ENCODE results near the gene SLC6A13. TPM values are rescaled to one million over a fixed set of nuclear protein-coding genes. Genes with fewer than 3 reads are reported as not detected.

Gene SLC6A13
- total and polyA plus RNA-seq, 4 donors, result 0.23 to 12.0 (median 7.5) TPM

GRCh38 chr12:209851-210250 lies 52.8 kb downstream of the SLC6A13 start:
- H3K9ac ChIP-seq (ENCODE audit: low read depth in 1 of 2, low read length in 2 of 2), result no peak overlapping the region
- H3K4me3 ChIP-seq (ENCODE audit: low read depth in 1 of 3, low read length in 3 of 3), result no peak overlapping the region
- H3K4me1 ChIP-seq (ENCODE audit: control insufficient read depth in 4 of 4, insufficient read depth in 4 of 4, low read length in 3 of 4), result peaks cover 14 to 67% (median 53%) of the 10 kb centered on the region in 4 donors
- peaks cover 0 to 10% (median 8%) of the 10 kb centered on the region in 4 donors for H3K36me3 ChIP-seq (ENCODE audit: control insufficient read depth in 4 of 4, insufficient read depth in 3 of 4, low read depth in 1 of 4, low read length in 3 of 4)
- TF ChIP-seq FOXA2 (IDR thresholded peaks at IDR 0.05) (no peak), FOXA1 (IDR thresholded peaks at IDR 0.05) (no peak), RXRA (IDR thresholded peaks at IDR 0.05) (no peak), JUND (IDR thresholded peaks at IDR 0.05) (no peak), GABPA (IDR thresholded peaks at IDR 0.05 in 1 of 2, conservative IDR thresholded peaks at IDR 0.05 in 1 of 2) (no peak), REST (IDR thresholded peaks at IDR 0.05) (no peak)
- TF ChIP-seq, protein P1, sequence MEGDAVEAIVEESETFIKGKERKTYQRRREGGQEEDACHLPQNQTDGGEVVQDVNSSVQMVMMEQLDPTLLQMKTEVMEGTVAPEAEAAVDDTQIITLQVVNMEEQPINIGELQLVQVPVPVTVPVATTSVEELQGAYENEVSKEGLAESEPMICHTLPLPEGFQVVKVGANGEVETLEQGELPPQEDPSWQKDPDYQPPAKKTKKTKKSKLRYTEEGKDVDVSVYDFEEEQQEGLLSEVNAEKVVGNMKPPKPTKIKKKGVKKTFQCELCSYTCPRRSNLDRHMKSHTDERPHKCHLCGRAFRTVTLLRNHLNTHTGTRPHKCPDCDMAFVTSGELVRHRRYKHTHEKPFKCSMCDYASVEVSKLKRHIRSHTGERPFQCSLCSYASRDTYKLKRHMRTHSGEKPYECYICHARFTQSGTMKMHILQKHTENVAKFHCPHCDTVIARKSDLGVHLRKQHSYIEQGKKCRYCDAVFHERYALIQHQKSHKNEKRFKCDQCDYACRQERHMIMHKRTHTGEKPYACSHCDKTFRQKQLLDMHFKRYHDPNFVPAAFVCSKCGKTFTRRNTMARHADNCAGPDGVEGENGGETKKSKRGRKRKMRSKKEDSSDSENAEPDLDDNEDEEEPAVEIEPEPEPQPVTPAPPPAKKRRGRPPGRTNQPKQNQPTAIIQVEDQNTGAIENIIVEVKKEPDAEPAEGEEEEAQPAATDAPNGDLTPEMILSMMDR (IDR thresholded peaks at IDR 0.05; ENCODE audit: low read depth, low read length, missing input control), result no peak
- TF ChIP-seq, protein P2, sequence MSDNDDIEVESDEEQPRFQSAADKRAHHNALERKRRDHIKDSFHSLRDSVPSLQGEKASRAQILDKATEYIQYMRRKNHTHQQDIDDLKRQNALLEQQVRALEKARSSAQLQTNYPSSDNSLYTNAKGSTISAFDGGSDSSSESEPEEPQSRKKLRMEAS (IDR thresholded peaks at IDR 0.05), result no peak
- no peaks in the 10 kb centered on the region for H3K9me3 ChIP-seq (ENCODE audit: control insufficient read depth in 4 of 4, low read length in 3 of 4)
- H3K27me3 ChIP-seq (ENCODE audit: control insufficient read depth in 4 of 4, insufficient read depth in 4 of 4, low read length in 3 of 4), result no peaks in the 10 kb centered on the region
- 64% methylated on average over 12 of the region's 12 CpGs for WGBS
- no peak for DNase-seq (ENCODE audit: low spot score)
- H3K27ac ChIP-seq (ENCODE audit: low read depth in 1 of 2, low read length in 2 of 2), result peak overlapping the region; percentile 0 to 85

GRCh38 chr12:209246-209645 lies 53.4 kb downstream of the SLC6A13 start:
- 83% methylated on average over 15 of the region's 15 CpGs for WGBS
- no peak overlapping the region for H3K9ac ChIP-seq (ENCODE audit: low read depth in 1 of 2, low read length in 2 of 2)
- no peaks in the 10 kb centered on the region for H3K9me3 ChIP-seq (ENCODE audit: control insufficient read depth in 4 of 4, low read length in 3 of 4)
- TF ChIP-seq FOXA1 (IDR thresholded peaks at IDR 0.05) (no peak), ZBTB33 (IDR thresholded peaks at IDR 0.05) (no peak), HNF4A (conservative IDR thresholded peaks at IDR 0.05) (peak in 1 of 2 donors; percentile 3), GABPA (IDR thresholded peaks at IDR 0.05 in 1 of 2, conservative IDR thresholded peaks at IDR 0.05 in 1 of 2) (no peak), JUND (IDR thresholded peaks at IDR 0.05) (no peak)
- H3K4me1 ChIP-seq (ENCODE audit: control insufficient read depth in 4 of 4, insufficient read depth in 4 of 4, low read length in 3 of 4), result peaks cover 13 to 61% (median 48%) of the 10 kb centered on the region in 4 donors
- DNase-seq (ENCODE audit: low spot score), result no peak
- no peaks in the 10 kb centered on the region for H3K27me3 ChIP-seq (ENCODE audit: control insufficient read depth in 4 of 4, insufficient read depth in 4 of 4, low read length in 3 of 4)
- no peak overlapping the region for H3K4me3 ChIP-seq (ENCODE audit: low read depth in 1 of 3, low read length in 3 of 3)
- H3K27ac ChIP-seq (ENCODE audit: low read depth in 1 of 2, low read length in 2 of 2), result no peak overlapping the region
- peaks cover 0 to 12% (median 9%) of the 10 kb centered on the region in 4 donors for H3K36me3 ChIP-seq (ENCODE audit: control insufficient read depth in 4 of 4, insufficient read depth in 3 of 4, low read depth in 1 of 4, low read length in 3 of 4)

All from liver (tissue), 9 donors.